ENCODE data around the gene VAC14. TPM values are rescaled to one million over a fixed set of nuclear protein-coding genes. Genes with fewer than 3 reads are reported as not detected.
A peak's percentile ranks its signal among the peaks of the same experiment; 100 is the strongest.

Gene VAC14
- total and polyA plus RNA-seq, 2 of the 8 experiments (the other 6 are each of a cell fraction or from before 2014, with no cell fraction given), result 56.0 to 108 TPM

GRCh38 chr16:70694088-70694867 lies 106.7 kb downstream of the VAC14 start (continued):
- TF ChIP-seq CHD7 (IDR thresholded peaks at IDR 0.05; ENCODE audit: insufficient replicate concordance, low read length) (no peak), USF2 (IDR thresholded peaks at IDR 0.05; ENCODE audit: low read length) (no peak), SAP30 (IDR thresholded peaks at IDR 0.05; ENCODE audit: insufficient read depth, insufficient replicate concordance, low read length) (no peak), ATF2 (IDR thresholded peaks at IDR 0.05; ENCODE audit: low read length) (no peak), SIRT6 (IDR thresholded peaks at IDR 0.05; ENCODE audit: low read length) (no peak), TEAD4 (IDR thresholded peaks at IDR 0.05; ENCODE audit: low read depth, low read length) (peak; percentile 99), ZNF274 (IDR thresholded peaks at IDR 0.05; ENCODE audit: borderline replicate concordance, extremely low read depth, low read length) (no peak)
